ENCODE measurements around the gene SMOC1.

SMOC1 gene

GRCh38 chr14:70029296-70030132, 150.3 kb downstream of the SMOC1 start:
- no peaks in the 10 kb centered on the region for H4K20me1 ChIP-seq (ENCODE audit: insufficient read depth)
- no peaks in the 10 kb centered on the region for H3K79me2 ChIP-seq (ENCODE audit: insufficient read depth, low read depth)
- no peak for TF ChIP-seq CTCF (conservative IDR thresholded peaks at IDR 0.05; ENCODE audit: low read depth, low read length)
- H3K27ac ChIP-seq, result no peak overlapping the region
- no peak overlapping the region for H3K4me3 ChIP-seq (IDR thresholded peaks at IDR 0.05; ENCODE audit: insufficient read depth, low read depth, low read length)
- no peaks in the 10 kb centered on the region for H3K36me3 ChIP-seq (ENCODE audit: insufficient read depth)
- no peak overlapping the region for H3K9ac ChIP-seq
- no peaks in the 10 kb centered on the region for H3K27me3 ChIP-seq (ENCODE audit: insufficient read depth, low read depth)
- H3K4me2 ChIP-seq, result no peak overlapping the region
- H3K4me1 ChIP-seq (ENCODE audit: low read depth, poor library complexity, severe bottlenecking), result no peaks in the 10 kb centered on the region
- no peak overlapping the region for H2AFZ ChIP-seq (ENCODE audit: low read depth)

- no peak for TF ChIP-seq CTCF (conservative IDR thresholded peaks at IDR 0.05; ENCODE audit: low read depth, low read length)
- Histone ChIP-seq H3K27ac (no peak overlapping the region), H3K4me3 (IDR thresholded peaks at IDR 0.05; ENCODE audit: insufficient read depth, low read depth, low read length) (no peak overlapping the region), H2AFZ (ENCODE audit: low read depth) (no peak overlapping the region), H3K36me3 (ENCODE audit: insufficient read depth) (no peaks in the 10 kb centered on the region), H3K27me3 (ENCODE audit: insufficient read depth, low read depth) (no peaks in the 10 kb centered on the region), H3K4me1 (ENCODE audit: low read depth, poor library complexity, severe bottlenecking) (no peaks in the 10 kb centered on the region), H3K79me2 (ENCODE audit: insufficient read depth, low read depth) (no peaks in the 10 kb centered on the region), H3K9ac (no peak overlapping the region), H3K4me2 (no peak overlapping the region), H4K20me1 (ENCODE audit: insufficient read depth) (no peaks in the 10 kb centered on the region)
Observed at GRCh38 chr14:70032016-70032415, 152.8 kb downstream of the SMOC1 start.

- no peak for TF ChIP-seq CTCF (conservative IDR thresholded peaks at IDR 0.05; ENCODE audit: low read depth, low read length)
- H2AFZ ChIP-seq (ENCODE audit: low read depth), result no peak overlapping the region
Observed at GRCh38 chr14:70032447-70032846, 153.2 kb downstream of the SMOC1 start.

GRCh38 chr14:70033116-70033515, 153.9 kb downstream of the SMOC1 start:
- H4K20me1 ChIP-seq (ENCODE audit: insufficient read depth), result no peaks in the 10 kb centered on the region
- no peak overlapping the region for H3K4me3 ChIP-seq (IDR thresholded peaks at IDR 0.05; ENCODE audit: insufficient read depth, low read depth, low read length)
- no peaks in the 10 kb centered on the region for H3K79me2 ChIP-seq (ENCODE audit: insufficient read depth, low read depth)
- H3K27ac ChIP-seq, result no peak overlapping the region
- H3K27me3 ChIP-seq (ENCODE audit: insufficient read depth, low read depth), result no peaks in the 10 kb centered on the region
- H3K9ac ChIP-seq, result no peak overlapping the region
- H2AFZ ChIP-seq (ENCODE audit: low read depth), result no peak overlapping the region
- H3K4me2 ChIP-seq, result no peak overlapping the region
- no peaks in the 10 kb centered on the region for H3K36me3 ChIP-seq (ENCODE audit: insufficient read depth)
- no peaks in the 10 kb centered on the region for H3K4me1 ChIP-seq (ENCODE audit: low read depth, poor library complexity, severe bottlenecking)
- TF ChIP-seq CTCF (conservative IDR thresholded peaks at IDR 0.05; ENCODE audit: low read depth, low read length), result no peak

More at GRCh38 chr14:70032447-70032846, 153.2 kb downstream of the SMOC1 start:
- Histone ChIP-seq H4K20me1 (ENCODE audit: insufficient read depth) (no peaks in the 10 kb centered on the region), H3K4me1 (ENCODE audit: low read depth, poor library complexity, severe bottlenecking) (no peaks in the 10 kb centered on the region), H3K27ac (no peak overlapping the region), H3K36me3 (ENCODE audit: insufficient read depth) (no peaks in the 10 kb centered on the region), H3K9ac (no peak overlapping the region), H3K27me3 (ENCODE audit: insufficient read depth, low read depth) (no peaks in the 10 kb centered on the region), H3K4me3 (IDR thresholded peaks at IDR 0.05; ENCODE audit: insufficient read depth, low read depth, low read length) (no peak overlapping the region), H3K79me2 (ENCODE audit: insufficient read depth, low read depth) (no peaks in the 10 kb centered on the region), H3K4me2 (no peak overlapping the region)
